GM21528 (cell line): Measurements from ENCODE around the gene RAI1.

Experiments used
- ATAC-seq: cut with Tn5 transposase; IDR thresholded peaks from one replicate; pipeline ENCODE4 v1.9.1; 2021; ENCODE audit warnings: mild to moderate bottlenecking, moderate library complexity; ENCODE audit not compliant: unreplicated experiment, low FRiP score

RAI1 gene

GRCh38 chr17:17810084-17810894 is 129.0 kb downstream of the RAI1 start:
- no peak for ATAC-seq

GRCh38 chr17:17810895-17811248 is 129.6 kb downstream of the RAI1 start:
- ATAC-seq: no peak

GRCh38 chr17:17811381-17812210 is 130.3 kb downstream of the RAI1 start:
- no peak for ATAC-seq

- no peak for ATAC-seq
These were observed 131.2 kb downstream of the RAI1 start for GRCh38 chr17:17812211-17813054.

GRCh38 chr17:17813055-17813724 is 131.9 kb downstream of the RAI1 start:
- no peak for ATAC-seq

- no peak for ATAC-seq
These were observed 132.5 kb downstream of the RAI1 start for GRCh38 chr17:17813725-17814095.

GRCh38 chr17:17814162-17815061 is 133.2 kb downstream of the RAI1 start:
- no peak for ATAC-seq

GRCh38 chr17:17815062-17815406 is 133.8 kb downstream of the RAI1 start:
- no peak for ATAC-seq

- ATAC-seq: no peak
These were observed 134.4 kb downstream of the RAI1 start for GRCh38 chr17:17815436-17816200.

- no peak for ATAC-seq
These were observed 135.1 kb downstream of the RAI1 start for GRCh38 chr17:17816240-17816814.

- ATAC-seq: no peak
These were observed 135.7 kb downstream of the RAI1 start for GRCh38 chr17:17816831-17817551.

- no peak for ATAC-seq
These were observed 136.3 kb downstream of the RAI1 start for GRCh38 chr17:17817552-17817947.

- no peak for ATAC-seq
These were observed 136.8 kb downstream of the RAI1 start for GRCh38 chr17:17818088-17818526.

- no peak for ATAC-seq
These were observed 137.9 kb downstream of the RAI1 start for GRCh38 chr17:17819111-17819510.

GRCh38 chr17:17819561-17819995 is 138.3 kb downstream of the RAI1 start:
- ATAC-seq: no peak

- ATAC-seq: no peak
These were observed 138.8 kb downstream of the RAI1 start for GRCh38 chr17:17820046-17820445.

GRCh38 chr17:17820463-17821158 is 139.4 kb downstream of the RAI1 start:
- no peak for ATAC-seq
